ENCODE data around the gene RPH3AL. TPM values are rescaled to one million over a fixed set of nuclear protein-coding genes. Genes with fewer than 3 reads are reported as not detected.

Gene RPH3AL
- total RNA-seq (10 to 100 TPM; 12.5 to 18.1 TPM), polyA plus RNA-seq (1 to 10 TPM; 1.6 to 3.5 TPM)
- long read RNA-seq, donor 1, transcript RPH3AL-222 (9 exons, 2,578 nt), result major isoform, 14 of 39 reads
- long read RNA-seq, donor 1, partial matches to known transcripts, result 1 of 39 reads
- long read RNA-seq, donor 1, other reads (novel, unspliced or antisense), result 19 of 39 reads
- long read RNA-seq, donor 2, partial matches to known transcripts, result 2 of 9 reads
- long read RNA-seq, donor 2, other reads (novel, unspliced or antisense), result 5 of 9 reads

GRCh38 chr17:352421-353212 lies at the start of gene RPH3AL:
Gene RPH3AL (minus strand): TSS chr17:352807. CDS start chr17:327543, 25,264 bp downstream.
- no peak for DNase-seq
- intact Hi-C loops (cut with DNase I), result no loop called here
- H3K4me1 ChIP-seq (ENCODE audit: control insufficient read depth in 1 of 2, insufficient read depth in 2 of 2, low read length in 2 of 2), result no peaks in the 10 kb centered on the region

GRCh38 chr17:400257-400656 lies 47.6 kb upstream of the RPH3AL start:
- Histone ChIP-seq H3K4me1 (ENCODE audit: control insufficient read depth in 1 of 2, insufficient read depth in 2 of 2, low read length in 2 of 2) (no peaks in the 10 kb centered on the region), H3K27ac (ENCODE audit: low read depth in 1 of 2, low read length in 2 of 2) (no peak overlapping the region), H3K36me3 (ENCODE audit: control insufficient read depth in 1 of 2, insufficient read depth in 2 of 2, low read length in 1 of 2) (no peaks in the 10 kb centered on the region), H3K4me3 (ENCODE audit: low read length in 2 of 2) (no peak overlapping the region), H3K9me3 (ENCODE audit: control insufficient read depth, low read length) (no peaks in the 10 kb centered on the region), H3K27me3 (ENCODE audit: control insufficient read depth in 1 of 2, insufficient read depth in 2 of 2, low read length in 1 of 2) (no peaks in the 10 kb centered on the region)
- ATAC-seq (ENCODE audit: low FRiP score), result no peak
- intact Hi-C loops (cut with DNase I), result no loop called here
- WGBS, 2 donors, result 57 to 69% methylated on average over 10 of the region's 10 CpGs
- peak in 1 of 2 donors; percentile 10 for DNase-seq

More at GRCh38 chr17:352421-353212, at the start of gene RPH3AL:
- WGBS, 2 donors, result 63 to 67% methylated on average over 22 of the region's 22 CpGs
- ATAC-seq (ENCODE audit: low FRiP score), result no peak
- Histone ChIP-seq H3K27ac (ENCODE audit: low read depth in 1 of 2, low read length in 2 of 2) (no peak within 1 kb of the TSS), H3K9me3 (ENCODE audit: control insufficient read depth, low read length) (no peaks in the 10 kb centered on the region), H3K36me3 (ENCODE audit: control insufficient read depth in 1 of 2, insufficient read depth in 2 of 2, low read length in 1 of 2) (no peaks in the 10 kb centered on the region), H3K27me3 (ENCODE audit: control insufficient read depth in 1 of 2, insufficient read depth in 2 of 2, low read length in 1 of 2) (no peaks in the 10 kb centered on the region), H3K4me3 (ENCODE audit: low read length in 2 of 2) (no peak within 1 kb of the TSS)

- Histone ChIP-seq H3K4me3 (ENCODE audit: low read length in 2 of 2) (no peak overlapping the region), H3K27me3 (ENCODE audit: control insufficient read depth in 1 of 2, insufficient read depth in 2 of 2, low read length in 1 of 2) (no peaks in the 10 kb centered on the region), H3K9me3 (ENCODE audit: control insufficient read depth, low read length) (no peaks in the 10 kb centered on the region), H3K4me1 (ENCODE audit: control insufficient read depth in 1 of 2, insufficient read depth in 2 of 2, low read length in 2 of 2) (no peaks in the 10 kb centered on the region), H3K27ac (ENCODE audit: low read depth in 1 of 2, low read length in 2 of 2) (no peak overlapping the region), H3K36me3 (ENCODE audit: control insufficient read depth in 1 of 2, insufficient read depth in 2 of 2, low read length in 1 of 2) (no peaks in the 10 kb centered on the region)
- intact Hi-C loops (cut with DNase I), result no loop called here
- DNase-seq (peak in 1 of 2 donors; percentile 11), ATAC-seq (ENCODE audit: low FRiP score) (no peak)
- WGBS, 2 donors, result 52 to 64% methylated on average over 6 of the region's 6 CpGs
Observed at GRCh38 chr17:396788-397187, 44.2 kb upstream of the RPH3AL start.

GRCh38 chr17:395974-396373 lies 43.4 kb upstream of the RPH3AL start:
- H3K9me3 ChIP-seq (ENCODE audit: control insufficient read depth, low read length), result no peaks in the 10 kb centered on the region
- H3K27ac ChIP-seq (ENCODE audit: low read depth in 1 of 2, low read length in 2 of 2), result no peak overlapping the region
- no peaks in the 10 kb centered on the region for H3K4me1 ChIP-seq (ENCODE audit: control insufficient read depth in 1 of 2, insufficient read depth in 2 of 2, low read length in 2 of 2)
- no peak overlapping the region for H3K4me3 ChIP-seq (ENCODE audit: low read length in 2 of 2)
- no peak for ATAC-seq (ENCODE audit: low FRiP score)
- no peaks in the 10 kb centered on the region for H3K27me3 ChIP-seq (ENCODE audit: control insufficient read depth in 1 of 2, insufficient read depth in 2 of 2, low read length in 1 of 2)
- H3K36me3 ChIP-seq (ENCODE audit: control insufficient read depth in 1 of 2, insufficient read depth in 2 of 2, low read length in 1 of 2), result no peaks in the 10 kb centered on the region
- WGBS, 2 donors, result 90 to 95% methylated on average over 2 of the region's 2 CpGs
- DNase-seq, result no peak
- intact Hi-C loops (cut with DNase I), result no loop called here

- DNase-seq (no peak), ATAC-seq (ENCODE audit: low FRiP score) (no peak)
- WGBS, 2 donors, result 84 to 88% methylated on average over 9 of the region's 9 CpGs
- H3K4me1 ChIP-seq (ENCODE audit: control insufficient read depth in 1 of 2, insufficient read depth in 2 of 2, low read length in 2 of 2), result no peaks in the 10 kb centered on the region
- H3K4me3 ChIP-seq (ENCODE audit: low read length in 2 of 2), result no peak overlapping the region
- H3K27ac ChIP-seq (ENCODE audit: low read depth in 1 of 2, low read length in 2 of 2), result no peak overlapping the region
- no peaks in the 10 kb centered on the region for H3K36me3 ChIP-seq (ENCODE audit: control insufficient read depth in 1 of 2, insufficient read depth in 2 of 2, low read length in 1 of 2)
- H3K9me3 ChIP-seq (ENCODE audit: control insufficient read depth, low read length), result no peaks in the 10 kb centered on the region
- intact Hi-C loops (cut with DNase I), result no loop called here
- no peaks in the 10 kb centered on the region for H3K27me3 ChIP-seq (ENCODE audit: control insufficient read depth in 1 of 2, insufficient read depth in 2 of 2, low read length in 1 of 2)
Observed at GRCh38 chr17:395179-395578, 42.6 kb upstream of the RPH3AL start.

GRCh38 chr17:394718-395095 lies 42.1 kb upstream of the RPH3AL start:
- no peaks in the 10 kb centered on the region for H3K4me1 ChIP-seq (ENCODE audit: control insufficient read depth in 1 of 2, insufficient read depth in 2 of 2, low read length in 2 of 2)
- WGBS, 2 donors, result 90% methylated on average over 9 of the region's 9 CpGs
- ATAC-seq (ENCODE audit: low FRiP score), result no peak
- no peak overlapping the region for H3K27ac ChIP-seq (ENCODE audit: low read depth in 1 of 2, low read length in 2 of 2)
- no peaks in the 10 kb centered on the region for H3K9me3 ChIP-seq (ENCODE audit: control insufficient read depth, low read length)
- intact Hi-C loops (cut with DNase I), result no loop called here
- H3K36me3 ChIP-seq (ENCODE audit: control insufficient read depth in 1 of 2, insufficient read depth in 2 of 2, low read length in 1 of 2), result no peaks in the 10 kb centered on the region
- no peak overlapping the region for H3K4me3 ChIP-seq (ENCODE audit: low read length in 2 of 2)
- DNase-seq, result peak; percentile 10 to 26
- no peaks in the 10 kb centered on the region for H3K27me3 ChIP-seq (ENCODE audit: control insufficient read depth in 1 of 2, insufficient read depth in 2 of 2, low read length in 1 of 2)

GRCh38 chr17:393806-394717 lies 41.5 kb upstream of the RPH3AL start:
- H3K27ac ChIP-seq (ENCODE audit: low read depth in 1 of 2, low read length in 2 of 2), result no peak overlapping the region
- intact Hi-C loops (cut with DNase I), result no loop called here
- no peaks in the 10 kb centered on the region for H3K27me3 ChIP-seq (ENCODE audit: control insufficient read depth in 1 of 2, insufficient read depth in 2 of 2, low read length in 1 of 2)
- WGBS, 2 donors, result 85 to 89% methylated on average over 19 of the region's 19 CpGs
- no peaks in the 10 kb centered on the region for H3K36me3 ChIP-seq (ENCODE audit: control insufficient read depth in 1 of 2, insufficient read depth in 2 of 2, low read length in 1 of 2)
- DNase-seq (peak; percentile 29 to 69), ATAC-seq (ENCODE audit: low FRiP score) (no peak)
- no peak overlapping the region for H3K4me3 ChIP-seq (ENCODE audit: low read length in 2 of 2)
- H3K4me1 ChIP-seq (ENCODE audit: control insufficient read depth in 1 of 2, insufficient read depth in 2 of 2, low read length in 2 of 2), result no peaks in the 10 kb centered on the region
- no peaks in the 10 kb centered on the region for H3K9me3 ChIP-seq (ENCODE audit: control insufficient read depth, low read length)

GRCh38 chr17:391850-392249 lies 39.2 kb upstream of the RPH3AL start:
- 78 to 82% methylated on average over 11 of the region's 11 CpGs for WGBS, 2 donors
- Histone ChIP-seq H3K36me3 (ENCODE audit: control insufficient read depth in 1 of 2, insufficient read depth in 2 of 2, low read length in 1 of 2) (no peaks in the 10 kb centered on the region), H3K27ac (ENCODE audit: low read depth in 1 of 2, low read length in 2 of 2) (no peak overlapping the region), H3K4me1 (ENCODE audit: control insufficient read depth in 1 of 2, insufficient read depth in 2 of 2, low read length in 2 of 2) (no peaks in the 10 kb centered on the region), H3K9me3 (ENCODE audit: control insufficient read depth, low read length) (no peaks in the 10 kb centered on the region), H3K27me3 (ENCODE audit: control insufficient read depth in 1 of 2, insufficient read depth in 2 of 2, low read length in 1 of 2) (no peaks in the 10 kb centered on the region), H3K4me3 (ENCODE audit: low read length in 2 of 2) (no peak overlapping the region)
- no peak for ATAC-seq (ENCODE audit: low FRiP score)
- DNase-seq, result peak in 1 of 2 donors; percentile 13
- intact Hi-C loops (cut with DNase I), result no loop called here

Data from aorta (tissue), 5 donors.